Pancreas (tissue), 10 donors: ENCODE measurements around the gene ARL16. TPM values are rescaled to one million over a fixed set of nuclear protein-coding genes. Genes with fewer than 3 reads are reported as not detected.
A peak's percentile ranks its signal among the peaks of the same experiment; 100 is the strongest.

Experiments
- ATAC-seq, 4 donors: fragments of 200-7000 bp; cut with Tn5 transposase; one replicate each; pipeline versions ENCODE4 v1.8.0 to v1.9.1; 2020; ENCODE audit warnings: mild to moderate bottlenecking in 4 of 4, moderate library complexity in 4 of 4
- DNase-seq, 6 donors: peaks; one replicate each; pipeline ENCODE4 v3.0.0-alpha.2; 2020
- FAIRE-seq: peaks from 2 replicates; lab custom pipeline; 2012; peaks lifted over from hg19 to GRCh38; lab: Jason Lieb, UNC
- H3K27ac ChIP-seq, 4 donors: fragments of 200-600 bp; sonication (generic); 1 replicate in 3 of 4; 2 replicates in 1 of 4; pipeline versions ENCODE4 v1.5.0 to v1.8.0; 2020
- H3K27me3 ChIP-seq, 4 donors: fragments of 200-600 bp; one replicate each; pipeline ENCODE4 v1.8.0; 2021
- H3K36me3 ChIP-seq, 3 donors: fragments of 200-600 bp; sonication (generic) in 1 of 3; one replicate each; pipeline versions ENCODE4 v1.5.0 to v1.8.0; 2020 to 2021
- H3K4me1 ChIP-seq, 3 donors: fragments of 200-600 bp; one replicate each; pipeline ENCODE4 v1.8.0; 2021
- H3K4me3 ChIP-seq, 4 donors: fragments of 200-600 bp; sonication (generic) in 2 of 4; one replicate each; pipeline versions ENCODE4 v1.5.0 to v1.8.0; 2020 to 2021
- H3K9me3 ChIP-seq, 4 donors: fragments of 200-600 bp; one replicate each; pipeline ENCODE4 v1.8.0; 2021
- WGBS, 2 donors: extraction: QIAGEN DNeasy Blood & Tissue Kit; methylation state at CpG; one replicate each; pipeline ENCODE4 v1.1.7; 2013; 5-methylcytosine and 5-hydroxymethylcytosine counted together
- intact Hi-C, 3 donors: fragments of 100-400 bp; cut with DNase I; formaldehyde crosslinking; loops; one replicate each; pipeline versions ENCODE4 v1.11.1 to v1.14.2; 2022
- polyA plus RNA-seq, 2 donors: library from polyadenylated mRNA; stranded (reverse); fragments of 200-250 nt; gene quantifications; one replicate each; pipeline ENCODE4 v1.2.3, GENCODE V29; 2013
- total RNA-seq, 6 donors: library from RNA; stranded (reverse); fragmentation: NEBNext Ultra II Directional in 4 of 6; extraction: Animal tissue kit (Norgen Biotek cat#: 25700) in 4 of 6; gene quantifications; one replicate each; pipeline versions ENCODE4 v1.2.1 to v1.2.4, GENCODE V29; 2021 to 2023
- TF ChIP-seq, protein P1 (sequence below), 4 donors: fragments of 200-600 bp; sonication (generic) in 3 of 4; IDR thresholded peaks; one replicate each; pipeline versions ENCODE4 v1.5.0 to v1.8.0; 2021; ENCODE audit warnings: antibody characterized with exemption in 4 of 4
- donor health status: healthy with polysubstance abuse.
- donor health status: DM: no; HTN: no; CAD: no; lungs with moderate emphysema.
- donor health status: DM: no; HTN: no; CAD: no.
- donor health status: control.
- donor health status: control.
- donor health status: Bipolar disorder and iron deficiency.
- donor health status: DM: yes; HTN: yes; CAD: no.
- donor health status: DM: no; HTN: no; CAD: no.
- donor health status: DM: no; HTN: no; CAD: no.
- donor health status: DM: yes; HTN: yes; CAD: no.

The ARL16 gene
- total and polyA plus RNA-seq, 8 donors: 10.5 to 119 (median 13.7) TPM

DNA sequence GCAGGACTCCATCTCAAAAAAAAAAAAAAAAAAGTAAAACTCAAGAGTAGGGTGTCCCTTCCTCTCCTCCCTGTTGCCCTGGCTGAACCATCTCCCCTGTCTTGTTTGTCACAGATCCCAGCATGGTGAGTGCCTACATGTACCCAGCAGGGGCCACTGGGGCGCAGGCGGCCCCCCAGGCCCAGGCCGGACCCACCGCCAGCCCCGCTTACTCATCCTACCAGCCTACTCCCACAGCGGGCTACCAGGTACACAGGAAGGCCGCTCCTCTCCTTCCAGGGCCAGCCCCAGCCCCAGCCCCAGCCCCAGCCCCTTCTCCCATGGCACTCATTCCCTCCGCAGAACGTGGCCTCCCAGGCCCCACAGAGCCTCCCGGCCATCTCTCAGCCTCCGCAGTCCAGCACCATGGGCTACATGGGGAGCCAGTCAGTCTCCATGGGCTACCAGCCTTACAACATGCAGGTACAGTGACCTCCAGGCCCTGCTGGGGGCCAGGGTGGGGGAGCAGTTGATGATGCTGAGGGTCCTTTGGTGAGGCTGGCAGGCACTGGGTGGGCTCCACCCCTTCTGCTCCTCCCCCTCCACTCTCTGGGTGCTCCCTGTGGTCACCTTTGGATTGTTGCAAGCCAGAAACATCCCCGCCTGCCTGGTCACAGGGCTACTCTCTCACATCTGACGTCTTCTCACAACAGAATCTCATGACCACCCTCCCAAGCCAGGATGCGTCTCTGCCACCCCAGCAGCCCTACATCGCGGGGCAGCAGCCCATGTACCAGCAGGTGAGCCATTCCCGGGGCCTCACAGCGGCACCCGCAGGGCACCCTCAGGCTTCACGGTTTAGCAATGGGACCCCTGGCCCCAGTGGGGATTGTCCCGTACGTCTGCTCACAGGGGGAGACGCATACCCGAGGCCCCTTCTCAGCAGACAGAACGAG lies 17.0 kb upstream of the ARL16 start:
- FAIRE-seq (no peak), DNase-seq (peak in 1 of 6 donors; percentile 71), ATAC-seq (no peak)
- peaks cover 0 to 24% (median 8%) of the 10 kb centered on the region in 3 donors for H3K36me3 ChIP-seq
- H3K27ac ChIP-seq: no peak overlapping the region
- intact Hi-C loops: no loop called here
- peaks cover 5 to 22% (median 5%) of the 10 kb centered on the region in 3 donors for H3K4me1 ChIP-seq
- TF ChIP-seq, protein P1, sequence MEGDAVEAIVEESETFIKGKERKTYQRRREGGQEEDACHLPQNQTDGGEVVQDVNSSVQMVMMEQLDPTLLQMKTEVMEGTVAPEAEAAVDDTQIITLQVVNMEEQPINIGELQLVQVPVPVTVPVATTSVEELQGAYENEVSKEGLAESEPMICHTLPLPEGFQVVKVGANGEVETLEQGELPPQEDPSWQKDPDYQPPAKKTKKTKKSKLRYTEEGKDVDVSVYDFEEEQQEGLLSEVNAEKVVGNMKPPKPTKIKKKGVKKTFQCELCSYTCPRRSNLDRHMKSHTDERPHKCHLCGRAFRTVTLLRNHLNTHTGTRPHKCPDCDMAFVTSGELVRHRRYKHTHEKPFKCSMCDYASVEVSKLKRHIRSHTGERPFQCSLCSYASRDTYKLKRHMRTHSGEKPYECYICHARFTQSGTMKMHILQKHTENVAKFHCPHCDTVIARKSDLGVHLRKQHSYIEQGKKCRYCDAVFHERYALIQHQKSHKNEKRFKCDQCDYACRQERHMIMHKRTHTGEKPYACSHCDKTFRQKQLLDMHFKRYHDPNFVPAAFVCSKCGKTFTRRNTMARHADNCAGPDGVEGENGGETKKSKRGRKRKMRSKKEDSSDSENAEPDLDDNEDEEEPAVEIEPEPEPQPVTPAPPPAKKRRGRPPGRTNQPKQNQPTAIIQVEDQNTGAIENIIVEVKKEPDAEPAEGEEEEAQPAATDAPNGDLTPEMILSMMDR (IDR thresholded peaks at IDR 0.05): no peak
- no peaks in the 10 kb centered on the region for H3K9me3 ChIP-seq
- WGBS, 2 donors: 80 to 84% methylated on average over 25 of the region's 25 CpGs
- H3K4me3 ChIP-seq: no peak overlapping the region
- H3K27me3 ChIP-seq: no peaks in the 10 kb centered on the region

DNA sequence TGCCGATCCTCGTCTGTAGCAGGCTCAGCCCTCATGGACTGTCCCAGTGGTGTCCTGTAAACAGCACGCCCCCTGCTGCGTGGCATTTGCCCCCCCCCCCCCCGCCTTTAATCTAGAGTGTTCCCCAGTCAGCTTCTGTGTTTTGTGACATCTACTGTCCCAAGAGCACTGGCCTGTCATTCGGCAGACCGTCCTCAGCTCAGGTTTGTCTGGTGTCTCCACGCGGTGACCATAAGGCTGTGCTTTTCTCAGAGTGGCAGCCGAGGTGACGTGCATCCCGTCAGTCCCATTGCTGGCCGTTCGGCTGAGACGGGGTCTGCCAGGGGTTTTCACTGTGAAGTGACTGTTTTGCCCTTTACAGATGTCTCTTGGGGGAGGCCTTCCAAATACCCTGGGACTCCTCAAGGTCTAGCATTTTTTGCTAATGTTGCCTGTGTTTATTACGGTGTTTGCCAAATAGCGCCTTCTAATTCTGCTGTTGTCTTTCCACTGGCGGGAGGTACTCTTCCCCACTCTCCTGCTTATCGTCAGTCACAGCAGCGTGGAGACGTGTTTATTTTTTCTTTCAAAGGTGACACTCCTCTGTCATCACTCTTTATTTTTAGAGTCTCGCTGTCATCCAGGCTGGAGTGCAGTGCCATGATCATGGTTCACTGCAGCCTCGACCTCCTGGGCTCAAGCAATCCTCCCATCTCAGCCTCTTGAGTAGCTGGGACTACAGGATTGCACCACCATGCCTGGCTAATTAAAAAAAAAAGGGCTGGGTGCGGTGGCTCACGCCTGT lies 13.9 kb upstream of the ARL16 start:
- Histone ChIP-seq H3K27me3 (no peaks in the 10 kb centered on the region), H3K27ac (no peak overlapping the region), H3K4me3 (no peak overlapping the region), H3K9me3 (no peaks in the 10 kb centered on the region), H3K4me1 (peaks cover 5 to 14% (median 5%) of the 10 kb centered on the region in 3 donors), H3K36me3 (peaks cover under 1 to 50% (median 30%) of the 10 kb centered on the region in 3 donors)
- TF ChIP-seq, protein P1 (IDR thresholded peaks at IDR 0.05): no peak
- DNase-seq (no peak), ATAC-seq (no peak), FAIRE-seq (no peak)
- 87 to 92% methylated on average over 25 of the region's 25 CpGs for WGBS, 2 donors
- intact Hi-C loops: no loop called here

DNA sequence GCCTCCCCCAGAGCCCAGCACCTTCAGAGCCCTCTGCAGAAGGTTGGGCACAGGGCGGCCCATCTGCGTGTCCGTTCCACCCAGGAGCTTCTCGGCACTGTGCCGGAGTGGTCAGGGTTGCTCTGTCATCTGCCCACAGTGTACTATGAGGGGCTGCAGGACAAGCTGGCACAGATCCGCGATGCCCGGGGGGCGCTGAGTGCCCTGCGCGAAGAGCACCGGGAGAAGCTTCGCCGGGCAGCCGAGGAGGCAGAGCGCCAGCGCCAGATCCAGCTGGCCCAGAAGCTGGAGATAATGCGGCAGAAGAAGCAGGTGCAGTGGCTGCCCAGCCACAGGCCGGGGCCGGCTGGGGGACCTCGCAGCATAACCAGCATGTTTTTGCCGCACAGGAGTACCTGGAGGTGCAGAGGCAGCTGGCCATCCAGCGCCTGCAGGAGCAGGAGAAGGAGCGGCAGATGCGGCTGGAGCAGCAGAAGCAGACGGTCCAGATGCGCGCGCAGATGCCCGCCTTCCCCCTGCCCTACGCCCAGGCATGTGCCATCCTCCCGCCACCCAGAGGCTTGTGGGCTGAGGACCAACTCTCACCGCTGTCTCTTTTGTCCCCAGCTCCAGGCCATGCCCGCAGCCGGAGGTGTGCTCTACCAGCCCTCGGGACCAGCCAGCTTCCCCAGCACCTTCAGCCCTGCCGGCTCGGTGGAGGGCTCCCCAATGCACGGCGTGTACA lies 12.8 kb upstream of the ARL16 start:
- intact Hi-C loops: no loop called here
- no peaks in the 10 kb centered on the region for H3K9me3 ChIP-seq
- TF ChIP-seq, protein P1 (IDR thresholded peaks at IDR 0.05): no peak
- 93 to 95% methylated on average over 40 of the region's 40 CpGs for WGBS, 2 donors
- no peak overlapping the region for H3K4me3 ChIP-seq
- no peak for FAIRE-seq
- ATAC-seq: no peak
- H3K27ac ChIP-seq: no peak overlapping the region
- DNase-seq: peak in 2 of 6 donors; percentile 27 to 66
- H3K36me3 ChIP-seq: peaks cover 4 to 61% (median 30%) of the 10 kb centered on the region in 3 donors
- H3K27me3 ChIP-seq: no peaks in the 10 kb centered on the region
- H3K4me1 ChIP-seq: peaks cover 0 to 5% (median 0%) of the 10 kb centered on the region in 3 donors

DNA sequence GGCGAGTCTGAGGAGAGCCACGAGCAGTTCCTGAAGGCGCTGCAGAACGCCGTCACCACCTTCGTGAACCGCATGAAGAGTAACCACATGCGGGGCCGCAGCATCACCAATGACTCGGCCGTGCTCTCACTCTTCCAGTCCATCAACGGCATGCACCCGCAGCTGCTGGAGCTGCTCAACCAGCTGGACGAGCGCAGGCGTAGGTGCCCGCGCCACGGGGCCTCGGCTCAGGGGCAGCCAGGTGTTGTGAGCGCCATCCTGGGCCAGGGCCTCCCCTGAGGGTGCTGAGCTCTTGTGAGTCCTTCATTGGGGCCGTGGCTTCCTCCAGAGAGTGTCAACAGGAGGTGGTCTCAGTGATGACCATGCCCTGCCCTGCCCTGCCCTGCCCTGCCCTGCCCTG lies 12.2 kb upstream of the ARL16 start:
- Histone ChIP-seq H3K9me3 (no peaks in the 10 kb centered on the region), H3K4me1 (no peaks in the 10 kb centered on the region), H3K27ac (no peak overlapping the region), H3K36me3 (peaks cover 4 to 63% (median 27%) of the 10 kb centered on the region in 3 donors), H3K27me3 (no peaks in the 10 kb centered on the region), H3K4me3 (no peak overlapping the region)
- 92 to 94% methylated on average over 22 of the region's 22 CpGs for WGBS, 2 donors
- intact Hi-C loops: no loop called here
- DNase-seq: peak in 1 of 6 donors; percentile 65
- TF ChIP-seq, protein P1 (IDR thresholded peaks at IDR 0.05): no peak
- no peak for FAIRE-seq
- no peak for ATAC-seq
